Left lung (tissue), 10 donors: ENCODE data around the gene GPR173. TPM values are rescaled to one million over a fixed set of nuclear protein-coding genes. Genes with fewer than 3 reads are reported as not detected.

Experiments used
- ATAC-seq: fragments of 200-7000 bp; cut with Tn5 transposase; one replicate; pipeline ENCODE4 v1.9.1; 2020; ENCODE audit warnings: moderate library complexity
- DNase-seq, 4 donors: peaks; one replicate each; pipeline ENCODE4 v3.0.0-alpha.2; 2013 to 2020
- H3K27ac ChIP-seq, 2 donors: fragments of 200-600 bp; sonication (generic) in 1 of 2; one replicate each; pipeline versions ENCODE4 v1.5.0 to v1.8.0; 2020 to 2021
- H3K27me3 ChIP-seq, 2 donors: fragments of 200-600 bp; sonication (generic) in 1 of 2; one replicate each; pipeline versions ENCODE4 v1.5.0 to v1.8.0; 2020 to 2021
- H3K36me3 ChIP-seq, 2 donors: fragments of 200-600 bp; sonication (generic) in 1 of 2; one replicate each; pipeline versions ENCODE4 v1.5.0 to v1.8.0; 2020 to 2021
- H3K4me1 ChIP-seq, 2 donors: fragments of 200-600 bp; one replicate each; pipeline ENCODE4 v1.8.0; 2021
- H3K4me3 ChIP-seq, 2 donors: fragments of 200-600 bp; sonication (generic) in 1 of 2; one replicate each; pipeline versions ENCODE4 v1.5.0 to v1.8.0; 2020 to 2021; ENCODE audit warnings: mild to moderate bottlenecking in 1 of 2
- H3K9me3 ChIP-seq, 2 donors: fragments of 200-600 bp; sonication (generic) in 1 of 2; one replicate each; pipeline versions ENCODE4 v1.5.0 to v1.8.0; 2020 to 2021
- intact Hi-C, 2 donors: fragments of 100-400 bp; cut with DNase I; formaldehyde crosslinking; loops; one replicate each; pipeline versions ENCODE4 v1.11.2 to v1.14.2; 2022
- polyA plus RNA-seq, 6 donors: library from polyadenylated mRNA; unstranded; fragments of 120-200 nt; gene quantifications; one replicate each; pipeline ENCODE4 v1.2.1, GENCODE V29; 2013; ENCODE audit not compliant: insufficient read length in 6 of 6
- total RNA-seq, 2 donors: library from RNA; stranded (reverse); fragmentation: NEBNext Ultra II Directional; extraction: Animal tissue kit (Norgen Biotek cat#: 25700); gene quantifications; one replicate each; pipeline ENCODE4 v1.2.1, GENCODE V29; 2021
- TF ChIP-seq, protein P1 (sequence below), 2 donors: fragments of 200-600 bp; sonication (generic) in 1 of 2; IDR thresholded peaks; one replicate each; pipeline versions ENCODE4 v1.5.0 to v1.8.0; 2021; ENCODE audit warnings: antibody characterized with exemption in 2 of 2
- donor health status: DM: no; HTN: yes; CAD: no.
- donor health status: DM: no; HTN: no; CAD: no.

GPR173 gene
- total and polyA plus RNA-seq, 8 donors, result 2.0 to 19.8 (median 14.5) TPM

DNA sequence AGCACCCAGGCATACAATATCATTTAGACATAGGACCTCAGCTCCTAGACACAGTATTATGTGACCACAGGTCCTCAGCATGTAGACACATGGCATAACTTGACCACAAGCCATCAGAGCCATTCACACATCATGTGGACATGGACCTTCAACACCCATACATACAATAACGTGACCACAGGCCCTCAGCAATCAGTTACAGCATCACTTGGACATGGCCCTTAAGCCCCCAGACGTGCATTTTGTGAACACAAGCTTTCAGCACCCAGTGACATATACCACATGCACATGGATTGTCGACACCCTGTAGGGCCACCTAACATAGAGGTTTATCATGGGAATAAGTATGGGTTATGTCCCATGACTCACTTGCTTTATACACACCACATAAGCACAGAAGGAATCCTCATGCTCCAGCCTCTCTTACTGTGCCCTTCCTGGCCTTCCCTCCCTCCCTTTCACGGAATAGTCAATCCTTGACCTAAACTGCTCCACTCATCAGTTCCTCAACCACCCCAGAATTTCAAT is 35.5 kb downstream of the GPR173 start:
- H3K27ac ChIP-seq, result no peak overlapping the region
- DNase-seq, result no peak
- intact Hi-C loops, result no loop called here
- no peaks in the 10 kb centered on the region for H3K27me3 ChIP-seq
- H3K9me3 ChIP-seq, result no peaks in the 10 kb centered on the region
- H3K4me1 ChIP-seq, result peaks cover 0 to 3% of the 10 kb centered on the region in 2 donors
- TF ChIP-seq, protein P1, sequence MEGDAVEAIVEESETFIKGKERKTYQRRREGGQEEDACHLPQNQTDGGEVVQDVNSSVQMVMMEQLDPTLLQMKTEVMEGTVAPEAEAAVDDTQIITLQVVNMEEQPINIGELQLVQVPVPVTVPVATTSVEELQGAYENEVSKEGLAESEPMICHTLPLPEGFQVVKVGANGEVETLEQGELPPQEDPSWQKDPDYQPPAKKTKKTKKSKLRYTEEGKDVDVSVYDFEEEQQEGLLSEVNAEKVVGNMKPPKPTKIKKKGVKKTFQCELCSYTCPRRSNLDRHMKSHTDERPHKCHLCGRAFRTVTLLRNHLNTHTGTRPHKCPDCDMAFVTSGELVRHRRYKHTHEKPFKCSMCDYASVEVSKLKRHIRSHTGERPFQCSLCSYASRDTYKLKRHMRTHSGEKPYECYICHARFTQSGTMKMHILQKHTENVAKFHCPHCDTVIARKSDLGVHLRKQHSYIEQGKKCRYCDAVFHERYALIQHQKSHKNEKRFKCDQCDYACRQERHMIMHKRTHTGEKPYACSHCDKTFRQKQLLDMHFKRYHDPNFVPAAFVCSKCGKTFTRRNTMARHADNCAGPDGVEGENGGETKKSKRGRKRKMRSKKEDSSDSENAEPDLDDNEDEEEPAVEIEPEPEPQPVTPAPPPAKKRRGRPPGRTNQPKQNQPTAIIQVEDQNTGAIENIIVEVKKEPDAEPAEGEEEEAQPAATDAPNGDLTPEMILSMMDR (IDR thresholded peaks at IDR 0.05), result no peak
- H3K36me3 ChIP-seq, result peaks cover 0 to 9% of the 10 kb centered on the region in 2 donors
- no peak for ATAC-seq
- H3K4me3 ChIP-seq, result no peak overlapping the region

DNA sequence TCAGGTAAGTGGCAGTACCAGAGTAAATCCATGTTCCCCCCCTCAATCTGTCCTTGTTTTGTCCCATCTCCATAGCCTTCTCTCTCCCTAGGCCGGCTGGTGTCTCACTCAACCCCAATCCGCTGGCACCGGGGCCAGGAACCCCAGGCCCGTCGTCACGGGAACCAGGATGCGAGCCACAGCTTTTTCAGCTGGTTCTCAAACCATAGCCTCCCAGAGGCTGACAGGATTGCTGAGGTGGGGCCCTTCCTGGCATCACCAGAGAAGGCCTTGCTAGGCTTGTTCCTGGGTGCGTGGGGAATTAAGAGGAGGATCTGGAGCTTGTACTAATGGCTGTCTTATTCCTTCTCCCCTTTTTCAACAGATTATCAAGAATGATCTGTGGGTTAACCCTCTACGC is 36.3 kb downstream of the GPR173 start:
- no peak for ATAC-seq
- Histone ChIP-seq H3K27ac (no peak overlapping the region), H3K4me1 (peaks cover 0 to 3% of the 10 kb centered on the region in 2 donors), H3K27me3 (no peaks in the 10 kb centered on the region), H3K9me3 (no peaks in the 10 kb centered on the region), H3K36me3 (peaks cover 0 to 9% of the 10 kb centered on the region in 2 donors), H3K4me3 (no peak overlapping the region)
- TF ChIP-seq, protein P1 (IDR thresholded peaks at IDR 0.05), result no peak
- DNase-seq, result no peak
- intact Hi-C loops, result no loop called here

DNA sequence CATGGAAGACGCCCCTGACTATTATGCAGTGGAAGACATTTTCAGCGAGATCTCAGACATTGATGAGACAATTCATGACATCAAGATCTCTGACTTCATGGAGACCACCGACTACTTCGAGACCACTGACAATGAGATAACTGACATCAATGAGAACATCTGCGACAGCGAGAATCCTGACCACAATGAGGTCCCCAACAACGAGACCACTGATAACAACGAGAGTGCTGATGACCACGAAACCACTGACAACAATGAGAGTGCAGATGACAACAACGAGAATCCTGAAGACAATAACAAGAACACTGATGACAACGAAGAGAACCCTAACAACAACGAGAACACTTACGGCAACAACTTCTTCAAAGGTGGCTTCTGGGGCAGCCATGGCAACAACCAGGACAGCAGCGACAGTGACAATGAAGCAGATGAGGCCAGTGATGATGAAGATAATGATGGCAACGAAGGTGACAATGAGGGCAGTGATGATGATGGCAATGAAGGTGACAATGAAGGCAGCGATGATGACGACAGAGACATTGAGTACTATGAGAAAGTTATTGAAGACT is 37.2 kb downstream of the GPR173 start:
- H3K27ac ChIP-seq, result no peak overlapping the region
- DNase-seq (no peak), ATAC-seq (no peak)
- H3K9me3 ChIP-seq, result no peaks in the 10 kb centered on the region
- H3K4me3 ChIP-seq, result no peak overlapping the region
- H3K27me3 ChIP-seq, result no peaks in the 10 kb centered on the region
- peaks cover 0 to 9% of the 10 kb centered on the region in 2 donors for H3K36me3 ChIP-seq
- intact Hi-C loops, result no loop called here
- peaks cover 0 to 3% of the 10 kb centered on the region in 2 donors for H3K4me1 ChIP-seq
- TF ChIP-seq, protein P1 (IDR thresholded peaks at IDR 0.05), result no peak

DNA sequence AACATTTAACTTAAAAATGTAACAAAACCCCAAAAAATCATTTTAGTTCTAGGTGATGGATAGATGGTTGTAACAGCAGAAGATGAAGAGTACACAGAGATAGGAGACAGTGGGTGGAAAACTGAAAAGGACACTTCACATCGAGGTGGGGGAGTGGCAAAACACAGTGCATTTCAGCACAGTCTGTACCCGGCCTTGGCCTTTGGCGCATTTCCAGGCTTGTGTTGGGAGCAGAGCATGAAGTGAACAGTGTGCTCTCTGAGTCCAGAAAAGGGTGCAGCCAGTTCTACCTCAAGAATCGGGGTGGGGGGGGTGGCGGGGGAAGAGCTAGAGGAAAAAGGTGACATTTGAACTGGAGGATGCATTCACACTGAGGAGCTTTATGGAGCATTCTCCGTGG is 37.9 kb downstream of the GPR173 start:
- intact Hi-C loops, result no loop called here

GRCh38 chrX:53087388-53087831 is 38.8 kb downstream of the GPR173 start:
- no peak overlapping the region for H3K27ac ChIP-seq
- no peaks in the 10 kb centered on the region for H3K27me3 ChIP-seq
- intact Hi-C loops, result no loop called here
- no peaks in the 10 kb centered on the region for H3K9me3 ChIP-seq
- DNase-seq (no peak), ATAC-seq (no peak)
- TF ChIP-seq, protein P1 (IDR thresholded peaks at IDR 0.05), result no peak
- H3K36me3 ChIP-seq, result peaks cover 0 to 9% of the 10 kb centered on the region in 2 donors
- no peak overlapping the region for H3K4me3 ChIP-seq
- peaks cover 0 to 3% of the 10 kb centered on the region in 2 donors for H3K4me1 ChIP-seq

More for the DNA sequence above, 37.9 kb downstream of the GPR173 start:
- DNase-seq (no peak), ATAC-seq (no peak)
- Histone ChIP-seq H3K27me3 (no peaks in the 10 kb centered on the region), H3K9me3 (no peaks in the 10 kb centered on the region), H3K4me3 (no peak overlapping the region), H3K4me1 (peaks cover 0 to 3% of the 10 kb centered on the region in 2 donors), H3K36me3 (peaks cover 0 to 9% of the 10 kb centered on the region in 2 donors), H3K27ac (no peak overlapping the region)
- TF ChIP-seq, protein P1 (IDR thresholded peaks at IDR 0.05), result no peak
